Stimulated activated CD4-positive, alpha-beta T cell treated with anti-CD3 and anti-CD28 coated beads, Interleukin-4, amount 100 ng/mL, for 24 hours (primary cell): ENCODE data around the gene MEGF8.
"Not testable (repeated sequence)": the region's sequence is repeated elsewhere in the genome, so short reads cannot be mapped to it uniquely, and the experiment has no call there.

Experiments
- DNase-seq: peaks from one replicate; pipeline ENCODE4 v3.0.0-alpha.2; 2020

MEGF8 gene

DNA sequence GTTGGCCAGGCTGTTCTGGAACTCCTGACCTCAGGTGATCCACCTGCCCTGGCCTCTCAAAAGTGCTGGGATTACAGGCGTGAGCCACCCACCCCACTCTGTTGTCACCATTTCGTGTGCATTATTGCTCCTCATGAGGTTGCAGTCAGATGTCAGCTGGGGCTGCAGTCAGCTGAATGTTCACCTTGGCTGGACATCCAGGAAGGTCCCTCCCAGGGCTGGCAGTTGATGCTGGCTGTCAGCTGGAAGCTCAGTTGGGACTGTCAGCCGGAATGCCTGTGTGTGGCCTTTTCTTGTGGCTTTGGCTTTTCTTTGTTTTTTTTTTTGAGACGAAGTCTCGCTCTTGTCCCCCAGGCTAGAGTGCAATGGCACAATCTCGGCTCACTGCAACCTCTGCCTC, 6.6 kb downstream of the MEGF8 start:
- DNase-seq: no peak

DNA sequence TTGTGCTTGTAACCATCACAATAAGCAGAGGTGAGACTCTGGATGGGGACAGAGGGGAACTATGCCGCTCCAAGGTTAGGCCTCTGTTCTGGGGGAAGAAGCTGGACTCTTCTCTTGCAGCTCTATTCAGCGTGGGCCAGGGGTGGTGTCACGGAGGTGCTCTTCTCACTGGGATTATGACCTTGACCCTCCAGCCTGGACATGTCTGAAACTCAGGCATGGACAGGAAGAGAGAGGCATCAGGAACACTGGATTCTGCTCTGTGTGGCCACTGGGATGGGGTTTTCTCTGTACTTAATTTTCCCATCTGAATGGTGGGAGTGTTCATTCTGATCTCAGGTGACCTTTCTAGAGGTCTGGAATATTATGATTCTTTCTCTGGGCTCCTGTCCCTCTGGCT, 7.6 kb downstream of the MEGF8 start:
- no peak for DNase-seq

DNA sequence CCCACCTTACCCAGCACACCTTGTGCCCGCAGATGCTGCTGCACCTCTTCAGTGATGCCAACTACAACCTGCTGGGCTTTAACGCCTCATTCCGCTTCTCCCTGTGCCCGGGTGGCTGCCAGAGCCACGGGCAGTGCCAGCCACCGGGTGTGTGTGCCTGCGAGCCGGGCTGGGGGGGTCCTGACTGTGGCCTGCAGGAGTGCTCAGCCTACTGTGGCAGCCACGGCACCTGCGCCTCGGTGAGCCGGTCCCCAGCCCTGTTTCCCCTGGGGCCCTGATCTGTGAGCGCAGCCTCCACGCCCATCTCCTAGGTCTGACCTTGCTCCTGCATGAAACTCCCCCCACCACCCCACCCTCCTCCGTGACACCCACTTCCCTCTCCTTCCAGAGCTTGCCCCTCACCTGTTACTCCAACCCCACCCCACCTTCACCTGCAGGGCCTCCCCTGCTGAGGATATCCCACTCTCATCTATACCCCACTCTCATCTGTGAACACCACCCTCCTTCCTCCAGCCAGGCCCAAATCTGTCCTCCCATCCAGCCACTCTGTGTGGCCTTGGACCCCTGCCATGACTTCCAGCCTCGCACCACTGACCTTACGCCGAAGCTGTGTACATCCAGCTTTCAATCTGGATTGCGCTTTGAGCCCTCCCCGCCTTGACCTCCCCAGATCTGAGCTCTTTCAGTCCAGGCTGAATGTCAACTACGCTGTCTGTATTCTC, 8.7 kb downstream of the MEGF8 start:
- DNase-seq: no peak

DNA sequence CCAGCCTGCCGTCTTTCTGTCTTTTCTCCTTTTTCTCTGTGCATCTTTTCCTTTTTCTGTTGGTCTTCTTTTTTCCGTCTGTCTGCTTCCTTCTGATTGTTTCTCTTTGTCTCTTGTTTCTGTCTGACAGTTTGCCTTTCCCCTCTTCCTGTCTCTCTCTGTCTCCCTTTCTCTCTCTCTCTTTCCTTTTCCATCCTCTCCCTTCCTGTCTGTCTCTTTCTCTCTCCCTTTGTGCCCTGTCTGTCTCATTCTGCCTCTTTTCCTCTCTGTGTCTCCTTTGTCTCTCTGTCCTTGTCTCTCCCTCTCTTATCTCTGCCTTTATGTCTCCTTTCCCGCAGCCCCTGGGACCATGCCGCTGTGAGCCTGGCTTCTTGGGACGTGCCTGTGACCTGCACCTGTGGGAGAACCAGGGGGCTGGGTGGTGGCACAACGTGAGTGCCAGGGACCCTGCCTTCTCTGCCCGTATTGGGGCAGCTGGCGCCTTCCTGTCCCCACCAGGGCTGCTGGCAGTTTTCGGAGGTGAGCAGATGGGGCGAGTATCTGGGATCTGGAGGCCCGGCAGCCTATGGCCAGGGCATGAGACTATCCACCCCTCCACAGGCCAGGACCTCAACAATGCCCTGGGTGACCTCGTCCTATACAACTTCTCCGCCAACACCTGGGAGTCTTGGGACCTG, 9.4 kb downstream of the MEGF8 start:
- no peak for DNase-seq

DNA sequence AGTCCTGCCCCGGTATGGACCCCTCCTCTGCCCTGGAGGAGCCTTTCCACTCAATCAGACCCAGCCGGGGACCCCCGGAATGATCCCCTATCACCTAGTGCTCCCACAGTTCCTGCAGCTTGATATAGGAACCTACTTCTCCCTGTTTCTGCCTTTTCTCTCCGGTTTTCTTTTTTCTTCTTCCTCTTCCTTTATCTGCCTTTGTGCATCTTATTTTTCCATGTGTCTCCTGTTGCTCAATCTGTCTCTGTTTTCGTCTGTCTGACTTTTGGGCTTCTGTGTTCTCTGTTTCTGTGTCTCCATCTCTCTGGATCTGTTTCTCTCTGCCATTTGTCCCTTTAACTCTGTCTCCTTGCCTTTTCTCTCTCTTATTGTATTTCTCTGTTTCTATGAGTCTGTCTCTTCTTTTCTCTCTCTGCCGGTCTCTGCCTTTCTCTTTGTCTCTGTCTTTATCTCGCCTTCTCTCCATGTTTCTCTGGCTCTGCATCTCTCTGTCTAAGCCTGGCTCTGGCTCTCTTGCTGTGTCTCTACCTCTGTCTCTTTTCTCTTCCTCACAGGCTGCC, 10.0 kb downstream of the MEGF8 start:
- no peak for DNase-seq

DNA sequence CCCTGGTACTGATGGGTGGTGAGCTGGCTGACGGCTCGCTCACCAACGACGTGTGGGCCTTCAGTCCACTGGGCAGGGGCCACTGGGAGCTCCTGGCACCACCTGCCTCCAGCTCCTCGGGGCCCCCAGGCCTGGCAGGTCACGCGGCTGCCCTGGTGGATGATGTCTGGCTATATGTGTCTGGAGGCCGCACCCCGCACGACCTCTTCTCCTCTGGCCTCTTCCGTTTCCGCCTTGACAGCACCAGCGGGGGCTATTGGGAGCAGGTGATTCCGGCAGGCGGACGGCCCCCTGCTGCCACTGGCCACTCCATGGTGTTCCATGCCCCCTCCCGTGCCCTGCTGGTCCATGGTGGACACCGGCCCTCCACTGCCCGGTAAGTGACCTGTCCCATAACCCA, 10.5 kb downstream of the MEGF8 start:
- DNase-seq: no peak

DNA sequence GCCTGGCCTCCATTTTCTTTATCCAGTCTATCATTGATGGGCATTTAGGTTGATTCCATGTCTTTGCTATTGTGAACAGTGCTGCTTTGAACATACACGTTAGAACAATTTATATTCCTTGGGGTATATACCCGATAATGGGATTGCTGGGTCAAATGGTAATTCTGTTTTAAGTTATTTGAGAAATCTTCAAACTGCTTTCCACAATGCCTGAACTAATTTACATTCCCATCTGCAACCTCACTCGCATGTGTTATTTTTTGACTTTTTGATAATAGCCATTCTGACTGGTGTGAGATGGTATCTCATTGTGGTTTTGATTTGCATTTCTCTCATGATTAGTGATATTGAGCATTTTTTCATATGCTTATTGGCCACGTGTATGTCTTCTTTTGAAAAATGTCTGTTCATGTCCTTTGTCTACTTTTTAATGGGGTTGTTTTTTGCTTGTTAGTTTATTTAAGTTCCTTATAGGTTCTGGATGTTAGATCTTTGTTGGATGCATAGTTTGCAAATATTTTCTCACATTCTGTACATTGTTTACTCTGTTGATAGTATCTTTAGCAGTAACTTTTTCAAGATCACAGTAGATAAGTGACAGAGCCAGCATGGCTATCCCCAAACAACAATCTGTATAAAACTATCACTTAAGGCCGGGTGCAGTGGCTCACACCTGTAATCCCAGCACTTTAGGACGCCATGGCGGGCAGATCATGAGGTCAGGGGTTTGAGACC, 13.9 kb downstream of the MEGF8 start:
- not testable (repeated sequence) for DNase-seq

DNA sequence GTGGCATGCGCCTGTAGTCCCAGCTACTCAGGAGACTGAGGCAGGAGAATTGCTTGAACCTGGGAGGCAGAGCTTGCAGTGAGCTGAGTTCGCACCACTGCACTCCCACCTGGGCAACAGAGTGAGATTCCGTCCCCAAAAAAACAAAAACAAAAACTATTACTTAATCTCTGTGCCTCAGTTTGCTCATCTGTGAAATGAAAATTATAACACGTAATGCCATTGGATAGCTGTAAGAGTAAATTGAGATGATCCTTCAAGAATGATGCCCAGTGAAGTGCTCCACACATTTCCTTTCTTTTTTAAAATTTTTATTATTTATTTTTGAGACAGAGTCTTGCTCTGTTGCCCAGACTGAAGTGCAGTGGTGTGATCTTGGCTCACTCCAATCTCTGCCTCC, 14.5 kb downstream of the MEGF8 start:
- not testable (repeated sequence) for DNase-seq

DNA sequence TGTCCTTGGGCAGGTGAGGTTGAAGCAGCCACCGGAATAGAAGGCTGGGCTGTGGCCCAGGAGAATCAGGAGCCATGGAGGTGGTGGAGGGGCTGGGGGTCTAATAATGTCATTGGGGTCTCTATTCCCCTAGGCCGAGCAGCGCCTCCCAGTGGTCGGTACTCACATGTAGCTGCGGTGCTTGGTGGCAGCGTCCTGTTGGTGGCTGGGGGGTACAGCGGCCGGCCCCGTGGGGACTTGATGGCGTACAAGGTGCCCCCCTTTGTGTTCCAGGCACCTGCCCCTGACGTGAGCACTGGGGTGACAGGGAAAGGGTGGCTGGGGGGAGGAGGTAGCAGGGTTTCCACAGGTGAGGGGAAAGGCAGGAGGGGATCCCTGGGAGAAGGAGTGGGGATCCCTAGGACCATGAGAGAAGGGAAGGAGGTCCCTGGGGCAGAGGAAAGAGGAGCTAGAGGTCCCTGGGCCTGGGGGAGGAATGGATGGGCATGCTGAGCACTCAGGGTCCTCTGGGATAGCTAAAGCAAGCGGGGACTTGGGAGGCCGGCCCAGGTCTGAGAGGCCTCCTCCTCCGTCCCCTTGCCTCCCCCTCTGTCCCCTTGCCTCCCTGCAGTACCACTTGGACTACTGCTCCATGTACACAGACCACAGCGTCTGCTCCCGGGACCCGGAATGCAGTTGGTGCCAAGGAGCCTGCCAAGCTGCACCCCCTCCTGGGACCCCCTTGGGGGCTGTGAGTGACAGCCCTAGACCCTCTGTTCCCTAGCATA, 18.1 kb downstream of the MEGF8 start:
- DNase-seq: no peak

DNA sequence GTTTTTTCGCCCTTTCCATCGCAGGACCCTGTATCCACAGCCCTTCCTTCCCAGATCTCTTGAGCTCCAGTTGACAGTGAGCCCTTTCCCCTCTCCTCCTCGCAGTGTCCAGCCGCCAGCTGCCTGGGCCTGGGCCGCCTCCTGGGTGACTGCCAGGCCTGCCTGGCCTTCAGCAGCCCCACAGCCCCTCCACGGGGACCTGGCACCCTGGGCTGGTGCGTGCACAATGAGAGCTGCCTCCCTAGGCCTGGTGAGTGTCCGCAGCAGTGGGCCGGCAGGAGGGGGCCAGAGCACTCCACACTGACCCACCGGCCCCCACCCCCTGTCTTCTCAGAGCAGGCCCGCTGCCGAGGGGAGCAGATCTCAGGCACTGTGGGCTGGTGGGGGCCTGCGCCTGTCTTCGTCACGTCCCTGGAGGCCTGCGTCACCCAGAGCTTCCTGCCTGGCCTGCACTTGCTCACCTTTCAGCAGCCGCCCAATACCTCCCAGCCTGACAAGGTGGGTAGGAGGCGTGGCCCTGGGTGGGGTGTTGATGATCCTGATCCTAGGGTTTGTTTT, 19.0 kb downstream of the MEGF8 start:
- DNase-seq: no peak

DNA sequence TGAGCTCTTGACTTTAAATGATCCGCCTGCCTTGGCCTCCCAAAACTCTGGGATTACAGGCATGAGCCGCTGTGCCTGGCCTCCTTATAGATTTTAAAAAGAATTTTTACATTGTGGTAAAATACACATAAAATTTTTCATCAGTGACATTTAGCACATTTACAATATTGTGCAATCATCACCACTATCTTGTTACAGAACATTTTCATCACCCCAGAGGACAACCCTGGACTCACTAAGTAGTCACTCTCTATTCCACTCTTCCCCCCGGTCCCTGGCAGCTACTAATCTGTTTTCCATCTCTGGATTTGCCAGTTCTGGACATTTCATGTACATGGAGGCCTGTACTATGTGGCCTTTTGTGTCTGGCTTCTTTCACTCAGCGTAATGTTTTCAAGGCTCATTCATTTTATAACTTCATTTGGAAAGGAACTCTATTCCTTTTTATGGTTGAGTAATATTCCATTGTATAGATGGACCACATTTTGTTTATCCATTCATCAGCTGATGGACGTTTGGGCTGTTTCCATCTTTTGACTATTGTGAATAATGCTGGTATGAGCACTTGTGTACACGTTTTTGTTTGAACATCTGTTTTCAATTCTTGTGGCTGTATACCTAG, 19.9 kb downstream of the MEGF8 start:
- no peak for DNase-seq

DNA sequence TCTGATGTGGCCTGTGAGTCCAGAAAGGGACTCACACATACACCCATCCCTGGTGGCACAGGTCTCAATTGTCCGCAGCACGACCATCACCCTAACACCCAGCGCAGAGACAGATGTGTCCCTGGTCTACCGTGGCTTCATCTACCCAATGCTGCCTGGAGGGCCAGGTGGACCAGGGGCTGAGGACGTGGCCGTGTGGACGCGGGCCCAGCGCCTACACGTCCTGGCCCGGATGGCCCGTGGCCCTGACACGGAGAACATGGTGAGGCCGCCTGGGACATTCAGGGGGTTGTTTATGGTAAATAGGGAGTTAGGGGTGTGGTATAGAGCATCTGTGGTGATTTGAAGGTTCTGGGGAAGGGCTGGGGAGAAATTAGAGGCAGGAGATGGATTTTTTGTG, 22.8 kb downstream of the MEGF8 start:
- no peak for DNase-seq

DNA sequence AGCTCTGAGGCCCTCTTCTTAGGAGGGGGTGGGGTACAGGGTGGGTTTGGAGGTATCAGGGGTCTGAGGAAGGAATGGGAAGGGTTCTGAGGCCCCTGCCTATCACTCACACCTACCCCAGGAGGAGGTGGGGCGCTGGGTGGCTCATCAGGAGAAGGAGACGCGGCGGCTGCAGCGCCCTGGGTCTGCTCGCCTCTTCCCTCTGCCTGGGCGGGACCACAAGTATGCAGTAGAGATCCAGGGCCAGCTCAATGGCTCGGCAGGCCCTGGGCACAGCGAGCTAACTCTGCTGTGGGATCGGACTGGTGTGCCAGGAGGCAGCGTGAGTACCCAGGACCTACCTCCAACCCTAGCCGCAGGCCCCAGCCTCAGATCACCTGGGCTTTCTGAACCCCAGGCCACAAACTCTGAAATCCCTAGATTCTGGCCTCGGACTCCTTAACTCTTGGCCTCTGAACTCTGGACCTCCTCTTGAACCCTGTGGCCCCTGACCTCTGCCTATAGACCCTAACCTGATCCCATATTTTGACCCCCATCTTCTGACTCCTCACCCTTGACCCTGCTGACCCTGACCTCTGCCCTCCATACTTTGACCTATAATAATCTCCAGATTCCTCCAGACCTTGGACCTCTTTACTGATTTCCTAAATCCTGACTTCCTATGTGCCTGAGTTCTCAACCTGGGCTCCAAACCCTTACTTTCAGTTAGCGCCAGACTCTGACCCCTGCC, 24.1 kb downstream of the MEGF8 start:
- DNase-seq: no peak

DNA sequence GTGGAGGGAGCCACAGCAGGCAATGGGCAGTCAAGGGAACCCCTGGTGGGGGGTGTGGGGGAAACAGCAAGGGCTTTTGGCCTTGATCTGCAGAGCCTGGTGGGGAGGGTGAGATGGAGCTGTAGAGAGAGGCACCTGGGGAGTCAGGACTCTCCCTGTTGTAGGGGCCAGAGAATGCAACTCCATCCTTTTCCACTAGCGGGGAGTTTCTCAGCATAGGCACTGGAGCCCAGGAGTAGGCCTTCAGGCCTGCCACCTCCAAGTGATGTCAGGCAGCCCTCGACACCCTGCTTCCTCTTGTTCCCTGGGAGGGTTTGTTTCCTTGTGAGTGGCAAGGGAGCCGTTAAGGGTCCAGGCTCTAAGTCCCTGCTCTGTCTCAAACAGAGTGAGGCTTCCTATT, 25.0 kb downstream of the MEGF8 start:
- DNase-seq: no peak

DNA sequence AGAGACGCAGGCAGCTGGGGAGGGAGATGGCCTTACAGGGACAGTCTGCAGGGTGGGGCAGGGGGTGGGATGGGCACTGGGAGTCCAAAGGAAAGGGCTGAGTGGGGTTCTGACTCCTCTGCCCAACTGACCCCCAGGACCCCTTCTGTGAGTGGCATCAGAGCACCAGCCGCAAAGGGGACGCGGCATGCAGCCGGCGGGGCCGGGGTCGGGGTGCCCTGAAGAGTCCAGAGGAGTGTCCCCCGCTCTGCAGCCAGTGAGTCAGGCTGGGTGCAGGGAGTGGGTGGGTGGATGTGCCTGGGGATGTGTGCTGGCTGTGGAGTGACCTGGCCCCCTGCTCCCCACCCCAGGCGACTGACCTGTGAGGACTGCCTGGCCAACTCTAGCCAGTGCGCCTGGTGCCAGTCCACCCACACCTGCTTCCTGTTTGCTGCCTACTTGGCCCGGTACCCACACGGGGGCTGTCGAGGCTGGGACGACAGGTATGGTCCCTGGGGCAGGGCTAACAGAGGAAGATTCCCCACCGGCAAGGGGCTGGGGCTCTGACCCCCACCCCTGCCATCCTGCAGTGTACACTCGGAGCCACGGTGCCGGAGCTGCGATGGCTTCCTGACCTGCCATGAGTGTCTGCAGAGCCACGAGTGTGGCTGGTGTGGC, 25.8 kb downstream of the MEGF8 start:
- no peak for DNase-seq

DNA sequence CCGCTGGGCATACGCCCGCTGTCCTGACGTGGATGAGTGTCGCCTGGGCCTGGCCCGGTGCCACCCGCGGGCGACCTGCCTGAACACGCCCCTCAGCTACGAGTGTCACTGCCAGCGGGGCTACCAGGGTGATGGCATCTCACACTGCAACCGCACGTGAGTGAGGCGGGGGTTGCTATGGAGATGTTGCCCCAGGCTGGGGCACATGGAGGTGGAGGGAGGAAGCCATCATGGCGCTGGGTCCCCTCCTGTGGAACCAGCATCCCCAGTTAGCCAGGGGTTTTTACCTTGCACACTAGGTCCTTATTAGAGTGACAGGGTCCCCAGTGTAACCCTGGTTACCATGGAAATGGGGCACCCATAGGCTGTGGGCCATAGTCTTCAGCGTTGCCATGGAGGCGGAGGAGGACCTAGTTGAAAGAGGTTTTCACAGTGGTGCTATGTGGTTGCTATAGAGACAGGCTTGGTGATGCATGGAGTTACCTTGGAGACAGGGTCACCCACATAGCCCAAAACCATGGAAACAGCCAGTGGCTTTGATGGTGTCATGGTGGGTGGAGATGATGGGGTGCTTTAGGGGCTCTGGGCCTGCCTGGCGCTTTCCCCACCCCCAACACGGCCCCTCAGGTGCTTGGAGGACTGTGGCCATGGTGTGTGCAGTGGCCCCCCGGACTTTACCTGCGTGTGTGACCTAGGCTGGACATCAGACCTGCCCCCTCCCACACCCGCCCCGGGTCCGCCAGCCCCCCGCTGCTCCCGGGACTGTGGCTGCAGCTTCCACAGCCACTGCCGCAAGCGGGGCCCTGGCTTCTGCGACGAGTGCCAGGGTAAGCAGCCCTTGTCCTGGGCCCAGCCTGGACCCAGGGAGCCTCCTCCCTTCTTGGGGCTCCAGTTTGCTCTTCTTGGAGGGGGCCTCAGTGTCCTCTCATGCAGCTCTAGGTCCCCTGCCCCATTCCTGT, 27.1 kb downstream of the MEGF8 start:
- no peak for DNase-seq

DNA sequence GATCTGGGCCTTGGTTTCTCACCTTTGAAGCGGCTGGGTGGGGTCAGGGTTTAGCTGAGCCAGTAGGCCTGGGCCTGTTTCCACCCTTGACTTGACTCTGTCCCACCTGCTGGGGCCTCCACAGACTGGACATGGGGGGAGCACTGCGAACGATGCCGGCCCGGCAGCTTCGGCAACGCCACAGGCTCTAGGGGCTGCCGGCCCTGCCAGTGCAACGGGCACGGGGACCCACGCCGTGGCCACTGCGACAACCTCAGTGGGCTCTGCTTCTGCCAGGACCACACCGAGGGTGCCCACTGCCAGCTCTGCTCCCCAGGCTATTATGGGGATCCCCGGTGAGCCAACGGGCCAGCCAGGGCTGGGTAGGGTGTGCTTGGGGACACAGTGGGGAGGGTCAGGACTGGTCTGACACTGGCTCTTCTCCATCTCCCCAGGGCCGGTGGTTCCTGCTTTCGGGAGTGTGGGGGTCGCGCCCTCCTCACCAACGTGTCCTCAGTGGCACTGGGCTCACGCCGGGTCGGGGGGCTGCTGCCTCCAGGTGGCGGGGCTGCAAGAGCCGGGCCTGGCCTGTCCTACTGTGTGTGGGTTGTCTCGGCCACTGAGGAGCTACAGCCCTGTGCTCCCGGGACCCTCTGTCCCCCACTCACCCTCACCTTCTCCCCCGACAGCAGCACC, 28.0 kb downstream of the MEGF8 start:
- no peak for DNase-seq

DNA sequence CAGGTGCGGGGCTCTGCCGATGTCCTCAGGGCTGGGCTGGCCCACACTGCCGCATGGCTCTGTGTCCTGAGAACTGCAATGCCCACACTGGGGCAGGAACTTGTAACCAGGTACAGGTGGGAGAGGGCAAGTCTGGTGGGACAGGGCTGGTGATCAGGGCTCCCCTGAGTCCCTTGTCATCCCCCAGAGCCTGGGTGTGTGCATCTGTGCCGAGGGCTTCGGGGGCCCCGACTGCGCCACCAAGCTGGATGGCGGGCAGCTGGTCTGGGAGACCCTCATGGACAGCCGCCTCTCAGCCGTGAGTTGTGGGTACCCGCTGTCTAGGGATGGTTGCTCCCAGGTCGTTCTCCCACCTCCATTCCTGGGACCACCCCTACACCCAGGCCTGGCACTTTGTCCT, 30.5 kb downstream of the MEGF8 start:
- DNase-seq: no peak

DNA sequence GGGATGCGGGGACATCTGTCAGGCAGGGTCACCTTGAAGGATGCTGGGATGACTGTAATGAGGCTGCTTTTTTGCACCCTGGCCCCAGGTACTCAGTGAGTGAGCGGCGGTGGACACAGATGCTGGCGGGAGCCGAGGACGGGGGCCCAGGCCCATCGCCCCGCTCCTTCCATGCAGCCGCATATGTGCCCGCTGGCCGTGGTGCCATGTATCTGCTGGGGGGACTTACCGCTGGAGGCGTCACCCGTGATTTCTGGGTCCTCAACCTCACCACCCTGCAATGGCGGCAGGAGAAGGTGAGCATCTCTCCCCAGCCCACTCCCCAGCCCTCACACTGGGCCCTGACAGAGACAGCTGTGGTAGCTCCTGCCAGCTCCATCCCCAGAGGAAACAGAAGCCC, 31.3 kb downstream of the MEGF8 start:
- DNase-seq: no peak
